SK-N-SH (cell line): ENCODE measurements around the gene FAM222A.

Experiments used
- CHD2 ChIP-seq: fragments of 150-350 bp; IDR thresholded peaks from 2 replicates; pipeline ENCODE4 v1.6.1; 2018; ENCODE audit warnings: low read length; ENCODE audit not compliant: partially characterized antibody
- CTCF ChIP-seq: fragments of 200-600 bp; sonication (generic); IDR thresholded peaks from 2 replicates; pipeline ENCODE4 v1.6.1; 2017; ENCODE audit warnings: antibody characterized with exemption, mild to moderate bottlenecking, moderate library complexity
- EZH2phosphoT487 ChIP-seq: fragments of 200-600 bp; sonication (generic); IDR thresholded peaks from 2 replicates; pipeline ENCODE4 v1.6.1; 2017; ENCODE audit warnings: low read depth, mixed run types, mild to moderate bottlenecking, antibody characterized with exemption, moderate library complexity, borderline replicate concordance
- MEF2A ChIP-seq: IDR thresholded peaks from 2 replicates; pipeline ENCODE4 v1.4.0; 2012; ENCODE audit warnings: low read depth, borderline replicate concordance
- REST ChIP-seq: IDR thresholded peaks from 2 replicates; pipeline ENCODE4 v1.6.1; 2012; ENCODE audit warnings: mild to moderate bottlenecking, low read depth, low read length, moderate library complexity
- TAF1 ChIP-seq: IDR thresholded peaks from 2 replicates; pipeline ENCODE4 v1.6.1; 2012; ENCODE audit warnings: low read depth, mild to moderate bottlenecking, low read length, moderate library complexity, borderline replicate concordance
- TF ChIP-seq, protein P1 (sequence below): fragments of 150-350 bp; IDR thresholded peaks from 2 replicates; pipeline ENCODE4 v1.6.1; 2017; ENCODE audit warnings: antibody characterized with exemption, low read length, low read depth, borderline replicate concordance

- no peak for TF ChIP-seq REST
- TF ChIP-seq, protein P1, sequence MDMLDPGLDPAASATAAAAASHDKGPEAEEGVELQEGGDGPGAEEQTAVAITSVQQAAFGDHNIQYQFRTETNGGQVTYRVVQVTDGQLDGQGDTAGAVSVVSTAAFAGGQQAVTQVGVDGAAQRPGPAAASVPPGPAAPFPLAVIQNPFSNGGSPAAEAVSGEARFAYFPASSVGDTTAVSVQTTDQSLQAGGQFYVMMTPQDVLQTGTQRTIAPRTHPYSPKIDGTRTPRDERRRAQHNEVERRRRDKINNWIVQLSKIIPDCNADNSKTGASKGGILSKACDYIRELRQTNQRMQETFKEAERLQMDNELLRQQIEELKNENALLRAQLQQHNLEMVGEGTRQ, result no peak
- TF ChIP-seq CTCF, result no peak
- TF ChIP-seq MEF2A, result no peak
- no peak for TF ChIP-seq TAF1
- no peak for TF ChIP-seq EZH2phosphoT487
- TF ChIP-seq CHD2, result no peak
These were observed 8.3 kb upstream of the FAM222A start for GRCh38 chr12:109705291-109705690.
